CD4-positive, alpha-beta T cell treated with Interleukin-1 beta for 1 hour (primary cell): Measurements from ENCODE around the gene OR13J1.

Experiments
- DNase-seq, 2 donors: peaks; one replicate each; pipeline ENCODE4 v3.0.0-alpha.2; 2020 to 2022

Gene OR13J1

DNA sequence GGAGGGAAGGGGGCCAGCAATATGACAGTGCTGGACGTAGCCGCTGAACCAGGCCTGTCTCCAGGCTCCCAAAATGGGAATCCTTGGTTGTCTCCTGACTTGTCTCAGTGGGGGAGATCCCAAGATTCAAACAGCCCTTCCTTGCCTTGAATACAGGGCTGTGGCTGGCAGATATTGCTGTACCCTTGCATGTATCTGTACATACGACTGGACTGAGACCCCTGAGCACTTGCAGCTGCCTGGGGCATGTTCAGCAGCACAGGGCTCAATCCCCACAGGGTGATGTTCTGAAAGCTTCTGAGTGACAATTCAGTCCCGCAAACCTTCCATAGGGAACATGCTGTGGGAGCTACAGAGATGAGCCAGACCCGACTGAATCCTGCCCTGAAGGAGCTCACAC is 13.3 kb downstream of the OR13J1 start:
- no peak for DNase-seq

DNA sequence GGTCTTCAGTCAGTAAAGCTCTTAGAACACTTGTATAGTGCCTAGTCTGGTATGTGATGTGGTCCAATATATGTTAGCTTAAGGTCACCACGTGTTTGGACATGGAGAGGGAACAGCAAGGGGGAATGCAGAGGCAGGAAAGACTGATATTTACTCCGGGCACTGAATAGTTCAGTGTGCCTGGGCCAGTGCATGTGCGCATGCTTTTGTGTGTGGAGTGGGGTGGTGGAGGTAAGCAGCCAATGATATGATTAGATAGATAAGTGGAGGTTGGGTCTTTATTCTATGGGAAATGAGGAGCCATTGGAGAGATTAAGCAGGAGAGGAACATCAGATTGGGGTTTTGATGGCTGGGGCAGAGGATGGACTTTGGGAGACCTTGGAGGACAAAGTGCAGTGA is 14.0 kb downstream of the OR13J1 start:
- DNase-seq, result no peak

DNA sequence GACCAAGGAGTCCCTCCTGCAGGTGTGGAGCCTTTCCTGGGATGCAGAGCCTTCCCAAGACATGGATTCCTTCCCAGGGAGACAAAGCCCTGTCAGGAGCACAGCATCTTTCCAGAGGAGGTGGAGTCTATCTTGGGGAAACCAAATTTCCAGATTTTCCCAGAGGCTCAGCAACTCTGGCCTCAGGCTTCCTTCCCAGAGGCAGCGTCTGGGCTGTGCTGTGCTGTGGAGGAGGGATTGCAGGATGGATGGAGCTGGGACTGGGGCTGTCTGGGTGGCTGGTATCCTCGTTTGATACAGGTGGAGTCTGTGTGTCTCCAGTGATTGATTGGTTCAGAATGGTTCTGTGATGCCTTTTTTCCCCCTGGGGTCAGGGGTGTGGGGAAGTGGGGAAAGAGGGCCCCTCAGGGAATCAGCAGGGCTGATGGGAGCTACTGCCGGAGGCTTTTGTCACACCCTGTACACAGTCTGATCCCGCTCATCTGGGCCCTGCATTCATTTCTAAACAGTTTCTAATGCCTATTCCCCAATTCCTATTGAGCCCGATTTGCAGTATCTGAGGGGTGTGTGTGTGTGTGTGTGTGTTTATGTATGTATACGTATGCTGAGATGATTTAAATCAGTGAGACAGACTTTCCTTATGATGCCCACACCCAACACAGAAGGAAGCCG is 16.0 kb downstream of the OR13J1 start:
- DNase-seq, result no peak

DNA sequence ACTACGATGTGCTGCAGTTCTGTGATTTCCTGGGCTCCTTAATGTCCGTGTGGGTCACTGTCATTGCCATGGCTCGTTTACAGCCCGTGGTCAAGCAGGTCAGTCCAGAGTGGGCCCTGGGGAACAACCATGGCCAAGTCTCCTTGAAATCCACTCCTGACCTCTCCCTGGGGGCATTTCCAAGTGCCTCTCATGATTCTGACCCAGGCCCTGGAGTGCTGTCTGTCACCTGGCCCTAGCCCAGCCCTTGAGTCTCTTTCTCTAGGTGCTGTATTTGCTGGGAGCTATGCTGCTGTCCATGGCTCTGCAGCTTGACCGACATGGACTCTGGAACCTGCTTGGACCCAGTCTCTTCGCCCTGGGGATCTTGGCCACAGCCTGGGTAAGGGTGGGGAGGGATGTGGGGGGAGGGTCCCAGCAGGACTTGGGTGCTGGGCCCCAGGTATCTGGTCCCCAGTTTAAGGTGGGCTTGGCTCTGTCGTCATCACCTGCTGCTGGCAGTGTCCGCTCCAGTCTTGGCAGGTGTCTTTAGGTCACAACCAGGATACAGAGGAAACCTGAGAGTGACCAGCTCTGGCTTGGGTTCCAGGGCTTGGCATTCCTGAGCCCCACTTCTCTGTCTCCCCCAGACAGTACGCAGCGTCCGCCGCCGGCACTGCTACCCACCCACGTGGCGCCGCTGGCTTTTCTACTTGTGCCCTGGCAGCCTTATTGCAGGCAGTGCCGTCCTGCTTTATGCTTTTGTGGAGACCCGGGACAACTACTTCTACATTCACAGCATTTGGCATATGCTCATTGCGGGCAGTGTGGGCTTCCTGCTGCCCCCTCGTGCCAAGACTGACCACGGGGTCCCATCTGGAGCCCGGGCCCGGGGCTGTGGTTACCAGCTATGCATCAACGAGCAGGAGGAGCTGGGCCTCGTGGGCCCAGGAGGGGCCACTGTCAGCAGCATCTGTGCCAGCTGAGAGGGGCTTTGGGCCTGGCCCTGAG is 17.0 kb downstream of the OR13J1 start:
- no peak for DNase-seq

DNA sequence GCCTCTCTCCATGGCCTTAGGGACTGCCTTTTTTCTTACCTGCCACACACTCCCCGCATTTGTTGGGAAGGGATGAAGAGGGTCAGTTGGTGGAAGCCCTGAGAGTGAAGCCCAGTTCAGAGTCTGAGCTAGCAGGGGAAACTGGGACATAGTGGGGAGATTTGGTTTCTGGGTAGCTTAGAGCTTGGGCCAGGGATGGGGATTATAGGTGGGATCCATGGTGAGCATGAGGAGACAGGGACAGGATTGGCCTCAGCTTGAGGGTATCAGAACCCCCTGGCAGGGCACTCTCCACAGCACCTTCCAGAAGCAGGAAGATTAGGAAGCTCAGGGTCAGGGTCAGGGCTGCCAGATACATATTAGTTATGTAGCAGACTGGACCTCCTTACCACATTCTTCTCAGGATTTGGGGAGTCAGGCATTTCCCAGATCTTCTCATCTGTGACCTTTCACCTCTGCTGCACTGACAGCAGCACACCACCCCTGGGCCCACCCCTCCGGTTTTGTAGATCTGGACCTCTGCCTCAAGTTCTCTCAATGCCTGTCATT is 17.9 kb downstream of the OR13J1 start:
- DNase-seq, result no peak

DNA sequence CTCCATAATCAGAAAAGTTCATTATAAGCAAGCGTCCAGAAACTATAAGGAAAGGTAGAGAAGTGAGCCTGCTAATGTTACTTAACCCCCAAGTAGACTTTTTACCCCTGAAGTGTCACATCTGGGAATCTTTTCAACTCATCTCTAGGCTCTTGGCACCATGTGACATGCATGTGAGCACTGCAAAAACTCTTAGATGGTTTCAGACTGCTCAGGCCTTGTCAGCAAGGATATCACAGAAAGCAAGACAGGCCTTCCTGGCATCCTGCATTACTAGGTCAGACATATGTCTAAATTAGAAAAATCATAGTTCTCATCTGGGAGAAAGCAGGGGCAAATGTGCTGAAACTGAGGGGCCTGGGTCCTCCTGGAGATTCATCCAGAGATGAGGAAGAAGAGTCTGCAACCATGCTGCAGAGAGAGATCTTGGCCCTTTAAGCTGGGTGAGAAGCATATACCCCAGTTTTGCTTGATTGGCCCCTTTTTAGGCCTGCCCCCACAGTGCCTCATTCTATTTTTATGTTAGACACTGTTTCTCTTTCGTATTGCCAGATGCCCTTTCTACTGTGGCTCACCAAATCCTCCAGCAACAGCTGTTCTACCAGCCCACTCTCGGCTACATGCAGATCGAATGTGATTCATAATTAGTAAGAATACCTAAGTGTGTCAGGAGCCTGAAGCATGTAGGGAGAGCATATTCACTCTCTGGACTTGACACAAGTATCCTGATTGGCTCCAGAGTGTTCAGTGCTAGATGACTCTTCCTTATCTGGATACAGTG is 22.2 kb downstream of the OR13J1 start:
- peak in 1 of 2 donors; percentile 5 for DNase-seq

DNA sequence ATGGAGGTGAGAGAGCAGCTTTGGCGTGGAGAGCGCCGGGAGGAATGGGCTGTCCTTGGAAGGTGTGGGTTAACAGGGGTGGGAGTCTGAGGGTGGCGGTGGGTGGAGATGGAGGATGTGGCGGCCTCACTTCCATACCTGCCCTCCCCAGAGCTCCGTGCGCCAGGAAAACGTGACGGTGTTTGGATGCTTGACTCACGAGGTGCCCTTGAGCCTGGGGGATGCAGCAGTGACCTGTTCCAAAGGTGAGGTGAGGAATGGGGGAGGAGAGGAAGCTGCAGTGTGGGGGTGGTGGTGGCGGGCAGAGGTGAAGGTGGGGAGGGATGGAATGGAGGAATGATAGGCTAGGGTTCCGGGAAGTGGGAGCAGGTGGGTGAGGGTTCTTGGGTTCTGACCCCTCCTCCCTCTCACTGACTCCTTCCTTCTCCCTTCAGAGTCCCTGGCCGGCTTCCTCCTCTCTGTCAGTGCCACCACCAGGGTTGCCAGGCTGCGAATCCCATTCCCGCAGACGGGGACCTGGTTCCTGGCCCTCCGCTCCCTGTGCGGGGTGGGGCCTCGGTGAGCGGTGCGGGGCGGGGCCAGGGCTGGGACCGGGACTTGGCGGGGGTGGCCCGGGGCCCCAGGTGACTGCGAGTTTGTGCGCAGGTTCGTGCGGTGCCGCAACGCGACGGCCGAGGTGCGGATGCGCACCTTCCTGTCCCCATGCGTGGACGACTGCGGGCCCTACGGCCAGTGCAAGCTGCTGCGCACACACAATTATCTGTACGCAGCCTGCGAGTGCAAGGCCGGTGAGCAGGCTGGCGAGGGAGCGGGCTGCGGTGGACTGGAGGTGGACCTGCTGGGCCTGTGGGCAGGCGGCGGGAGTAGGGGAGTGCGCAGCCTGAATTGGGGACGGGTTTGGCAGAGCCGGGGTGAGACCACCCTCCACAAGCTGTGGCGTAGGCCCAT is 24.1 kb downstream of the OR13J1 start:
- DNase-seq, result no peak

DNA sequence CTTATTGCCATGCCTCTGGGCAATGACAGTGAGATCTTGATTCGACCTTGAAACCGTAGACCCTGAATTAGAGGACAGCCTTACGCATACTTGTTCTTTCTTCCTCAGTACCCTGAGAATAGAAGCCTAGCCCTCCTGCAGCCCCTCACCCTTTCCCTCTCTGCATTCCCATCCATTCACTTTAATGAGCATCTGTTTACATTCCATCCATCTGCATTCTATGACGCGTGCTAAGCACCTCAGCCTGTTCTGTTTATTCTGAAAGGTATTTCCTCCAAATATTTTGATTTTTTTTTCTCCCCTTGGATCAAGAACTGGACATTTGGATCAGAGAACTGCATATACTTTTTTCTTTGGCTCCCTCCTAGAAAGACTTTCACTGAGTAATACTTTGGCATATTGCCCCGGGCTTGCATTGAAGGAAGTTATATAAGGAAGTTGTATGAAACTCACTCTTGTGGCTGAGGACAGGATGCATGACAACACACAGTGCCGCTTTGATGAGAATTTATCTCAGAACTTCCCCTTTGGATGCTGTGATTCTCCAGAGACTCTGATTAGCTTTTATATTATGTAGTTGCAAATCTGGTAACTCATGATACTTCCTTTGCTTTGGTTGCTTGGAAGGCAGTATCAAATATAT is 25.5 kb downstream of the OR13J1 start:
- peak; percentile 49 to 65 for DNase-seq

DNA sequence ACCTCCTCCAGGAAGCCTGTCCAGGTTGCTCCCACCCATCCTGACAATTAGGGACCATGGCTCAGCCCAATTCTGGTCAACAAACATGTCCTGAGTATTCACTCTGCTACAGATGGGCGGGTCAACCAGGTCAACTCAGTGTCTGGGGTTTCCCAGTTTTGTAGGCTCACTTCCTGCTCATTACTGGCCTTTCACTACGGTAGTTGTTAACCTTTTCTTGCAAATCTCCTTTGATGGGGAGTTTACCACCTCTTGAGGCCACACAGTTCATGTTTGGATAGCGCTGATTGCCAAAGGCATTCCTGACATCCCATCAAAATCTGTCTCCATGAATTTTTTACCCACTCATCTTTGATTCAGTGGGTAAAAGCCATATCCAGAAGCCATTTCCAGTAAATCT is 27.4 kb downstream of the OR13J1 start:
- DNase-seq, result peak in 1 of 2 donors; percentile 24

DNA sequence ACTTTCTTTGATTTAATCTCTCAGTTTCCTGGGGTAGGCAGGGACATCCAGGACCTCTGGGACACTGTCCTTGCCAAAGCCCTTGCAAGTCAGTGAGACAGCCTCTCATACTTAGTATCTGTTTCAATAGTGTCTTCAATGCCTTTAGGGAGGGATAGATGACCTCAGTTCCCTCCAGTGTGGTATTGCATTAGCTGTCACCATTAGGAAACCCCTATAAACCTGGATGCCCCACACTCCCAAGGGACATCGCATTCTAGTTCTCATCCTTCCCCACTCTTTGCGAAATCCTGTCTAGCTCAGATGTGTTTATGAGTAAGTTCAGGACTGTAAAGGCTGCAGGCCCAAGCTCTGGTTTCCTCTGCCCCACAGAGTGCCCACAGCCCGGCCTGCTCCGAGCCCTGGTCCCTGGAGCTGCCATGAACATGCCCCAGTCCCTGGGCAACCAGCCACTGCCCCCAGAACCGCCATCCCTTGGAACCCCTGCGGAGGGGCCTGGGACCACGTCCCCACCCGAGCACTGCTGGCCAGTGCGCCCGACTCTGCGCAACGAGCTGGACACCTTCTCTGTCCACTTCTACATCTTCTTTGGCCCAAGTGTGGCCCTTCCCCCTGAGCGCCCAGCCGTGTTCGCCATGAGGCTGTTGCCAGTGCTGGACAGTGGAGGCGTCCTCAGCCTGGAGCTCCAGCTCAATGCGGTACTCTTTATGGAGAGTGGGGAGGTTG is 28.0 kb downstream of the OR13J1 start:
- DNase-seq, result no peak

DNA sequence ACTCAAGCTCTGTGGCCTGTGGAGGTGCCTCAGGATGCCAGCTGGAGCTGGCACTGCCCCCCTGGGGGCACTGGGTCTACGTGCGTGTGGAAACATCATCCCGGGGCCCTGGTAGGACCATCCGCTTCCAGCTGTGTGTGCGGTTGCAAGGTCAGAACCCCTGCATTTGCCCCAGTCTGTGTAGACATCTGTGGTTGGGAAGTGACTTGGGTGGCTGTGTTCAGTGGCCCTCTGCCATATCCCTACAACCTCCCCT is 28.6 kb downstream of the OR13J1 start:
- no peak for DNase-seq

DNA sequence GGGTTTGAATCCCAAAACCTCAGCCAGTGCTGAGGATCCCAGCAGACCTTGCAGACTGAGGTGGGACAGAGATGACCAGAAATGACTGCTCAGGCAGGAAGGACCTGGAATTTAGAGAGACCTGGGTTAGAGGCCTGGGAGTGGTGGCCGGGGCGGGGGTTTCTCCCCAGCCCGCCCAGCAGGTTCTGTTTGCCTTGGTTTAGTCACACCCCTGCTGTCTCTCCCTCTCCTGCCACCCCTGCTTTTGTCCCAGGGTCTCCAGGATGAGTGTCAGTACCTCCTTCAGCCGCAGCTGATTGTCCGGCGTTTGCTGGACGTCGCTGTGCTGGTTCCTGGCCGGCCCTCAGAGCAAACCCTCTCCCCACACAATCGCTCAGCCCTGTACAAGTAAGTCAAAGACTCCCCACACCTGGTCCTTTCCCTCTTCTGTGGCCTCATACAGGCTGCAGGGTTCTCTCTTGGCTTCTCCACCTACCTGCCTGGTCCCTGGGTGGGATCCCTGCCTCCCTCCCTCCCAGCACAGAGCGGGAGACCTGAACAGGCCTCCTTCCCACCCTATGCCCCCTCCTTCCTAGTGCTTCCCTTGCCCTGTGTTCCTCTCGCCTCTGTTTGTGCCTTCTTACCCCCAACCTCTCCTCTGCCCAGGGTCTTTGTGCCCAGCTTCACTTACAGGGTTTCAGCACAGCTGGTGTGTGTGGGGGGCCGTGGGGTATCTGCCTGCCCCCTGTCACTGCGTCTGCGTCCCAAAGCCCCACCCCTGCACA is 29.1 kb downstream of the OR13J1 start:
- DNase-seq, result no peak

DNA sequence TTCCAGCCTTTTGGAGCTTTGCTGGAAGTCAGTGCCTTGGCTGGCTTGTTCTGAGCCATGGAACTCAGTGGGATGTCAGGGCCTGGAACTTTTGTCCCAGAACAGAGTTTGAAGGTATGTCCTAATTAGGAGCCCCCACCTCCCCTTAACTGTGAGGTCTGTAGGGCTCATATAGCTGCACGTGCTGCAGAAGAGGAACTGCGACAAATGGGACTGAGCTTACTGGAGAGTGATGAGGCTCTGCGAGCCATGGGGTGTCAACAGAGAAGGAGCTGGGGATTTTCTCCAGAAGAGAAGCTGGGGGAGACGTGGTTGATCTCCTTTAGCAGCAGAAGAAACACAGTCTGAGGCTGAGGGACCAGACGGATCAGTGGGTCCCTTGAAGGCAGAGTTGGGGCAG is 30.3 kb downstream of the OR13J1 start:
- DNase-seq, result no peak

DNA sequence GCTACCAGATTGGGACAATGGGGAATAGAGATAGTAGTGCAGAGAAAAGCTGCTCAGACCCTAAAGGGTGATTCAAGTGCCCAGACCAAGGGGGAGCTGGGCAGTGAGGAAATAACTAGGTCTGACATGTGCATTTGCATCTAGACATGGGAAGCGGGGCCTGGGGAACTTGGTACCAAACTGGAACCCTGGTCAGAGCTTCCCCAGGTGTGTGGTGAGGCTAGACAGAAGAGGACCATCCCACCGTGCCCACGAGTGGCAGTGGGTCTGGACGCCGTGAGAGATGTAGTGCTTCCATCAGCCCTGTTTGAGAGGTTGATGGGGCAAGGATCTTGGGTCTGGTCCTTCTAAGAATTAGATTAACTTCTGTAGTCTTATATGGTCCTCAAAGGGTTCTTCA is 33.6 kb downstream of the OR13J1 start:
- DNase-seq, result no peak

DNA sequence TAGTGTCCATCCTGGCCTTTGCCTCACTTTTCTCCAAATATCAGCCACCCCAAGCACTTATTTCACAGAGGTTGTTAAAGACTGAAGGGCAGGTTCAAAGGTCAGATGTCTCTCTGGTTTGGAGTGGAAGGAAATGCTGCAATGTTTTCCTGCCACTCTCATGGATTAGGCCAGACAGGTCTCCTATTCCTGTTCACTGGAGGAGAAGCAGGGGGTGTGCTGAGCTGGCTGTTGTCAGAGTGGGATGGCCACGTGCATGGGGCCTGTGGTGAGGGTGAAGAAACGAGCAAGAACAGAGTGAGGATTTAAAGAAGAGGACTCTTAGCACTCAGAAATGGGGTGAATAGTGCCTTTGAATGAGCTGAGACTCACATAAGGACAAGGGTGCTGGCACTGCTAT is 34.4 kb downstream of the OR13J1 start:
- no peak for DNase-seq

DNA sequence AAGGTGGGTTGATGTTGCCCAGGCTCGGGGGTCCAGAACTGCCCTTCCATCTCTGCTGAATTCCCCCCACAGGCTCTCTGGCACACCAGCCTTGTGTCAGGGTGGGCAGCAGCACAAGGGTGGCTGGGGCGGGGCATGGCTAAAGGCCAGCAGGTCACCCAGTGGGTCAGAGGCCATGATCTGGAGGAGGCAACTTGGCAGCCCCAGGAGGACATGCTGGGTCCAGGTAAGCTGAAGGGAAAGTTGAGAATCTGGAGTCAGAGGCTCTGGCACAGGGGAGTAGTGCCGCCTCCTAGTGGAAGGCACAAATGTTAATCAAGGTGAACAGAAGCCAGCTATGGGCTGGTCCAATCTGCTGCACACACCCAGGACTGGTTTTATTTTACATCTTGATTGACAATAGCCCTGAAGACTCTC is 35.0 kb downstream of the OR13J1 start:
- DNase-seq, result no peak

DNA sequence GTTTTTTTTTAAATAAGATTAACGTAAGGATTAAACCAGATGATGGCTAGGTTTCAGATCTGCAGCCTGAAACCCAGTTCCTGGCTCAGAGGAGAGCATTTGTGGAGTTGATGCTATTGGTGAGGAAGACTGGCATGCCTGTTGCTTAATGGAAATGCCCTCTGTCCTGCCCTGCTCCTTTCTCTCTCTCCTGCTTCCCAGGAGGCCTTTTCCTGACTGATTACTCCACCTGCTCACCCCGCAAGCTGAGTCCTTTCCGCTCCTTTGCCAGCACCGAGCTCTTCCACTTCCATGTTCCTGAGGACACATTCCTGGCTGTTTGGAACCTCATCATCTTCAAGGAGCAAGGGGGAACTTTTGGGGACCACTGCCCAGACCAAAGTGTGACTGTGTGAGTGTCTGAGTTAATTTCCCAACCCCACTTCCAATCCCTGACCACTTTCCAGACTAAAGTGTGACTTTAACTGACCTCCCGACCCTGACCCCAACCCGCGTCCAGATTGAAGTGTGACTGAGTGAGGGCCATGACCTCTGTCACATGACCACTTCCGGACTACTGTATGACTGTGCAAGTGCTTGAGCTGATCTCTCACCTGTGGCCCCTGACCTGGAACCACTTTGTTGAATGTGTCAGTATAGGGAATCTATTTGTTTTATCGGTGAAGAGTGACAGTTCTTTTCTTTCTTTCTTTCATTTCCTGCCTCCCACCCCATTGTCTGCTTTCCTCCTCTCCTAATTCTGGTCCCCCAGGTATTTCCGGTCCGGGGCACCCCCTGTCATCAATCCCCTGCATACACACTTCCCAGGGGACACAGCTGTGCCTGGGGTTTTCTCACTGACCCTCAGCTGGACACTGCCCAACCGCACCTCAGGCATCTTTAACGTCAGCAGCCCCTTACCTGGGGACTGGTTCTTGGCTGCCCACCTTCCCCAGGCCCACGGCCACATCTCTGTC is 35.7 kb downstream of the OR13J1 start:
- DNase-seq, result no peak

DNA sequence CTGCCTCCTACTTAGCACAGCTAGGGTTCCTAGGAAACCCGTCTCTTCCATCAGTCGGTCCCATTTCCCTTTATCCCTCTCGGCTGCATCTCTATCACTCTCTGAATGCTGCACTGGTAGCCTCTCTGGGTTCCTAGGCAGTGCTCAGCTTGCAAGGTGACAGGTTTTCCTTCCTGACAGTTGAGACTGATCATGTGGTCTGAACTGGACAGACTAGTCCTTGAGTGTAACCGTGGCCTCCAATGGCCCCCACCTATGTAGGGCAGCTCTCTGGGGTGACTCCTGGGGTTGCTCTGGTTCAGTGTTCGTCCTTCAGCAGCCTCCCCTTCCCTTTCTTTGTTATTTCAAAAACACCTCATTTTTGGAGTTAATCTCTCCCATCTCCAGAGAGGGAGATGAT is 37.4 kb downstream of the OR13J1 start:
- DNase-seq, result no peak

DNA sequence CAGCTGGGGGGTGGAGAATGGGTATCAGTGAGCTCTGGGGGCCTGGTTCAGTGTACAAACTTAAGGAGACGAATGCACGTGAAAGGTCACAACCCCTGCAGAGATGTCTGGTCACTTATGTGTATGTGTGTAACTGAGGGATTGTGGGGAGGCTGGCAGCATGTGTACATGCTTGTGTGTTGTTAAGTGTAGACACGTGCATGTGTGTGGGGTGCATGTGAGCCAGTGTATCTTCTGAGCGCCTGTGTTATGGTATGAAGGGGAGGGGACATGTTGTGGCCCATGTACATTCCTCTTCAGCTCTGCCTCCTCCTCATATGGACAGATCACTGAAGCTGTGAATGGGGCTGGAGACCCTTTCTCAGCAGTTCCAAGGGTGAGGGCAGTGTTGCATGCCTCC is 39.2 kb downstream of the OR13J1 start:
- no peak for DNase-seq
